NT2/D1 (cell line): Measurements from ENCODE around the gene CIB1.

ENCODE experiments used
- YY1 ChIP-seq: IDR thresholded peaks from 2 replicates; pipeline ENCODE4 v1.6.1; 2011; ENCODE audit not compliant: insufficient read length, insufficient read depth
- ZNF274 ChIP-seq: IDR thresholded peaks from 2 replicates; pipeline ENCODE4 v1.6.1; 2011; ENCODE audit warnings: mild to moderate bottlenecking, low read depth, low read length

DNA sequence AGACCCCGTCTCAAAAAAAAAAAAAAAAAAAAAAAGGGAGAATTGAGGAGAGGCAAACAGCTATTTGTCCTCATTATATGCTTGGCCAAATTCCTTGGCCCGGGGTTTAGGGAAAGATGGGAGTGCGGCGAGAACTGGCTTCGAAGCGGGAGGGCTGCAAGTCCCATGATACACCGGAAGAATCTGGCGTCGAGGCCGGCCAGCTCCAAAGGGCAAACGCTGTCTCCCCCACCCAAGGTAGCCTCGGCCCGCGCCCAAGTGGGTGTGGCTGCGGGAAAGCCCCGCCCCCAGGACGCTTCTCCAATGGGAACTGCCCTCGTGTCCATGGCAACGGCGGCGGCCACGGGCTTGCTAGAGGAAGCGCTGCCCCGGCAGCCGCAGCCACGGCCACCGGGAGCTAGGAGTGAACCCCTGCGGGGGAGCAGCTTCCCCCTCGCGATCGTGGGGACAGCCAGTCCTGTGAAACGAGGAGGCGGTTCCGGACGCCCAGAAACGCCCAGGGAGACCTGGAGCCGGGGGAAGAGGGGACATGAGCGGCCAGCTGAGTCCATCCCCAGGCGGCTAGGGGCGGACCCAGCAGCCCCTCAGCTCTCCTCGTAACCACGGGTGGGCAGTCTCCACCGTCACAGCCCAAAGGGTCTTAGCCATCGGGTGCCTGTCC lies 15.6 kb upstream of the CIB1 start, which contains the start of gene TTLL13:
- no peak for TF ChIP-seq ZNF274
- TF ChIP-seq YY1: no peak
